Urothelium cell line (cell line): ENCODE results near the gene NRF1.
"Not testable (repeated sequence)": the region's sequence is repeated elsewhere in the genome, so short reads cannot be mapped to it uniquely, and the experiment has no call there.

Source experiments
- DNase-seq: peaks from one replicate; pipeline ENCODE4 v3.0.0; 2011; ENCODE audit warnings: low spot score, mixed read lengths
- FAIRE-seq: peaks from 2 replicates; lab custom pipeline; 2011; peaks lifted over from hg19 to GRCh38; lab: Jason Lieb, UNC

NRF1 gene

DNA sequence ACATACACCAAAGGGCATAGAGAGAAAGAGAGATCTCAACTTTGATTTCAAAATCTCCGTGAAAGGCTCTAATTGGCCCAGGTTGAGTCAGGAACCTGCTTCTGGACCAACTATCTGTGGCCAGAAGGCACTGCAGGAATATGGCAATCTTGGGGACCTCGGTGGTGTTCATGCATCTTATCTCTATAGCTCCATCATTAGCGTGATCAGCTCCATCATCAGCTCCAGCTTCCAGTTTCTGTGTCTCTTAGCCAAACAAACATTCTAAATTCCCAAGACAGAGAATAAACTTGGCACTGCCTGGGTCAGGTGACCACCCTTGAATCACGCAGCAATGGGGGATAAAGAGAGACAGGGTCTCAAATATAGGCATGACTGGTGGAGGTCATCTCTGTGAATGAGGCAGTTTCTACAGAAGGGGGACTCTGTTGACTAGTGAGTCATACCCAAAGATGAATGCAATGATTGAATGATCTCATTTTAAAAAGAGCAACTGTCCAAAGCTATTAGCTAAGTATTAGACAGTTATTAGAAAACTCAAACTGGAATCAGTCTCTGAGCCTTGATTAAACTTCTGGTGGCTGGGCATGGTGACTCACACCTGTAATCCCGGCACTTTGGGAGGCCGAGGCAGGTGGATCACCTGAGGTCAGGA lies 5.4 kb upstream of the NRF1 start:
- FAIRE-seq (no peak), DNase-seq (no peak)

DNA sequence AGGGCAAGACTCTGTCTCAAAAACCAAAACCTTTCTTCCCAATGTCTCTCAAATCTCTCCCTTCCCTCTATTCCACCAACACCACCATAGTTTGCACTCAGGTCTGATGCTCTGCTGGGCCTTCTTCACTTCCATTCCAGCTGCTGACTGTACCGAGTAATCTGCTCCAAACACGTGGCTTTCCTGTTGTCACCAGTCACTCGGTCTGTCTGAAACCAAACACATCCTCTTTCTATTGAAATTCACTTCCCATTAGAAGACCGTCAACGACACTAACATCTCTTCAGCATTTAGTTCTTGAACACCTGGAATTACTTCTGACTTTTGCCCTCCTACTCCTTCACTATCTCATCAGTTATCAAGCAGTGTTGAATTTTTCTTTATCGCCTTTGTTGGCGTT lies 4.7 kb upstream of the NRF1 start:
- DNase-seq (no peak), FAIRE-seq (no peak)

- peak; percentile 20 for DNase-seq
- no peak for FAIRE-seq
These were observed 3.9 kb upstream of the NRF1 start for GRCh38 chr7:129607471-129608120.

DNA sequence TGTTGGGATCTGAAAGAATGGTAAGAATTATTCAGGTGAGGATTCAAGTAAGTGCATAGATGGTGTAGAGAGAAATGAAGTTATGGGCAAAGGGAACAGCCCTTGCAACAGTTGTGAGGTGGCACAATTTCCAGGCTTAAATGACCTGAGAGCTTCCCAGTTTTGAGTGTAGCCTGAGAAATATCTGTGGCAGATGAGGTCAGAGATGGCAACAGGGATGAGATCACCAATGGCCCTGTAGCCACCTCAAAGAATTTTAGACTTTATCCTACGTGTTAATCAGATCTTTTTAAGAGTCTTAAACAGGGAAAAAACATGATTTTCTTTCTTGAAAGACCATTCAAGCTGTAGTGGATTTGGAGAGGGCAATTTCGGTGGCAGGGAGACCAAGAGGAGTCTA lies 1.9 kb upstream of the NRF1 start:
- no peak for DNase-seq

DNA sequence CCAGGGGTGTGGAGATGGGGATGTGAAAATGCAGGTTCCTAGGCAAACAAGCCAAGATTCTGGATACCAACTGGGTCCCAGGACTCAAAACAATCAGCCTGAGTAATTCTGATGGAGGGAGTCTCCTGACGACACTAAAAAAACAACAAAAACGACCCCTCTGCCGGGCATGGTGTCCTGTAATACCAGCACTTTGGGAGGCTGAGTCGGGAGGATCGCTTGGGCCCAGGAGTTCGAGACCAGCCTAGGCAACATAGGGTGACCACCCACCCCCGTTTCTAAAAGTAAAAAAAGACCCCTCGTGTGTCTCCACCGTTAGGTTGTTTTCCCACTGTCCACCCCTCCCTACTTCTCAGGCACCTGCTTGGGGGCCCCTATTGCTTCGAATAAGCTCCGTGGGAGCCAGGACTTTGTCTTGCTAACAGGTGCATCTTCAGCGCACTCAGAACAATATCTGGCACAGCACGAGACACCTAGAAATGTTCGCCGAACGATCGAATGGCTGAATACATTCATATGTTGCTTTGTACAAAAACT lies 743 bp upstream of the NRF1 start:
- DNase-seq: no peak
- no peak for FAIRE-seq

More for the DNA sequence above, 1.9 kb upstream of the NRF1 start:
- no peak for FAIRE-seq

DNA sequence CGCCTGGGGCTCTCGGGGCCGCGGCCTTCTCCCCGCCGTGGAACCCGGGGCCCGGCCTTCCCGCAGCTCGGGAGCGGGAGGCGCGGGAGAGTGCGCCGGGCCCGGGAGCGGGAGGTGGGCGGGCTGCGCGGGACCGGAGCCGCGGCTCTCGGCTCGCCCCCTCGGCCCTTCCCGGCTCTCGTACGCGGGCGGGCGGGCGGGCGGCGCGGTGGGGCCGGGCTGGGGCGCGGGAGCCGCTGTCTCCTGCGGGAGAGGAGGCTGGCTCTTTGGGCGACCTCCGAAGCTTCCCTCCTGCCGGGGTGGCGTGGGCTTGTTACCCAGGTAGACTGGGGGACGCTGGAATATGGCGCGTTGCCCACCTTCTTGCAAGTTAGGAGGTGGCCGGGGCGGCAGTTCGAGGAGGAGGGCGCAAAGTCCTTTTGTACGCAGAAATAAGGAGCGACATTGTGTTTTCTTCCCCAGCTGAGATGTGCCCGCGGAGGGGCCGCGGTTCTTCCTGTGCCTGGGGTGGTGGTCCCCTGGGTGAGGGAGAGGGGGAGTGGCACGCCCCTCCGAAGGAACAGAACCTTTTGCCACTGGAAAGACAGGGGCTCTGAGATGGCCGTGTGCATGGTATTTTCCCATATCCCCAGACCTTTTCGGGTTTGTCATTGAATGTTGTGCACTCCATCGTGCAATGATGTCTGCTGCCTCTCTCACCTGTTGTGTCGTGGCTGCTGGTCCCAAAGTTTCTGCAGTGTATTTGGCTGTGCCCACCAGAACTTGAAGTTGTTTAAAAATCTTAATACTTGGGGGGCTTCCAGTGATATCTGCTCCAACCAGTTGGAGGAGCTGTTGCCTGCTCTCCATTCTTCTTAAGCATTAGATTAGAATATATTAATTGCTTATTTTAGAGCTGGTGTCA lies 844 bp downstream of the NRF1 start:
- no peak for FAIRE-seq

DNA sequence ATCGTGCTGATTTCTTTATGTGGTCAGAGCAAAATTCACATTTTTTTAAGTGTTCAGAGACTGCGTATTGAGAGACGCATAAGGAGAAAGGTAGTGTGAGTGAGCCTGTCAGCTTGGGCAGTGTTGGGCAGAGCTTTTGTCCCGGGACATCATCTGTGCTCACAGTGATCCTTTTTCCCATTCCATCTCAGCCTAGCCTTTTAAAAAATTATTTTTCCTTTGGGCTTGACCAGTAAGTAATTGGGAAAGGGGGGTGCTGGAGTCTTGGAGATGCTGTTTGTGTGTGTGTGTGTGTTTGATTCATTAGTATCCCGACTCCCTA lies 1.5 kb downstream of the NRF1 start:
- FAIRE-seq (no peak), DNase-seq (no peak)

More for the DNA sequence above, 844 bp downstream of the NRF1 start:
- peak; percentile 9 for DNase-seq

DNA sequence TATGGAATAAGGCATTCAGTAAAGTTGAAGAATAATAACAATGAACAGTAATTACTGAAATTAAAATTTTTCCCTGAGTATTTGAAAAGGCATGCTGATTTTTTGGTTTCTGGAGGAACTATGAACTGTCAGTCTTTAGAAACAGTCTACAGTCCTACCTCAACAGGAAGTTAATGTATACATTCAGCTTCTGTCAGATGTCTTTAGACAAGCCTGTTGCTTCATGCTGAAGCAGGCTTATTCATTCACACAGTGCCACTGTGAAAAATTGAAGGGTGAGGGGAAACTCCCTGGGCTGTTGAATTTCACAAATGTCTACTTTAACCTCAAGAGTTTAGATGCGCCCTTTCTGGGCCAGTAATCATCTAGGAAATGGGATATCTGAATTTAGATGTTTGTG lies 3.5 kb downstream of the NRF1 start:
- FAIRE-seq: no peak
- no peak for DNase-seq

- no peak for DNase-seq
- FAIRE-seq: no peak
These were observed 5.0 kb downstream of the NRF1 start for GRCh38 chr7:129616530-129616929.

GRCh38 chr7:129617178-129617577 lies 5.7 kb downstream of the NRF1 start:
- DNase-seq (no peak), FAIRE-seq (no peak)

GRCh38 chr7:129617652-129618051 lies 6.1 kb downstream of the NRF1 start:
- no peak for DNase-seq
- no peak for FAIRE-seq

DNA sequence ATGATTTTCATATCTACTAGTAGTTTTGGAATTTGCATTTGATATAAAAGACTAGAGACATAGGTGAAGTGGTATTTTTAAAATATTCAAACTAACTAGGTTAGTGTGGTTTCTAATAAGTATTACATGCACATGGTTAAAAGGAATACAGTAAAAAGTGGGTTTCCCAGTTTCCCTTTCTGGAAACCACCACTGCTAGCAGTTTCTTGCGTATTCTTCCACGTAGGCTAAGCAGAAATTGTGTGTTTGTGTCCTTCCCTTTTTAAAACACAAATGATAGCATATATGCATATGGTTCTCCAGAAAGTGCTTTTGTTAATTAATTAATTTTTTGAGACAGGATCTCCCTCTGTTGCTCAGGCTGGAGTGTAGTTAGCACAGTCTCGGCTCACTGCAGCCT lies 15.4 kb downstream of the NRF1 start:
- DNase-seq (no peak), FAIRE-seq (no peak)

- FAIRE-seq (no peak), DNase-seq (no peak)
These were observed 18.8 kb downstream of the NRF1 start for GRCh38 chr7:129630341-129630740.

DNA sequence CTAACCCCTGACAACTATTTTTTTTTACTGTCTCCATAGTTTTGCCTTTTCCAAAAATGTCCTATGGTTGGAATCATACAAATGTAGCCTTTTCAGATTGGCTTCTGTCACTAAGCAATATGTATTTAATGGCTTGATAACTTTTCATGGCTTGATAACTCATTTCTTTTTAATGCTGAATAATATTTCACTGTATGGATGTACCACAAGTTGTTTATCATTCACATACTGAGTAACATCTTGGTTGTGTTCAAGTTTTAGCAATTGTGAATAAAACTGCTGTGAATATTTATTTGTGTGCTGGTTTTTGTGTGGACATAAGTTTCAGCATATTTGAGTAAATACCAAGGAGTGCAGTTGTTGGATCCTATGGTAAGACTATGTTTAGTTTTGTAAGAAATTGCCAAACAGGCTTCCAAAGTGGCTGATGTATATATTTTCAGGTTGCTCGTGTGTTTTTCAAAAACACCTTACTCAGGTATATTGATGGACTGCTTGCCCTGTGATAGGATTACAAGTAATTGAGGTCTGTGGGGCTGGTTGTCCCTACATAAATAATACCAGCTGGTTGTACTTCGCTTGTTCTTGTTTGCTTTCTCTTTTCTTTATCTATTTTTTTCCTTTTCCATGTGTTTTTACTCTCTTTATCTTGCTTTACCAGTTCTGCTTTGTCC lies 23.0 kb downstream of the NRF1 start:
- DNase-seq (no peak), FAIRE-seq (no peak)

DNA sequence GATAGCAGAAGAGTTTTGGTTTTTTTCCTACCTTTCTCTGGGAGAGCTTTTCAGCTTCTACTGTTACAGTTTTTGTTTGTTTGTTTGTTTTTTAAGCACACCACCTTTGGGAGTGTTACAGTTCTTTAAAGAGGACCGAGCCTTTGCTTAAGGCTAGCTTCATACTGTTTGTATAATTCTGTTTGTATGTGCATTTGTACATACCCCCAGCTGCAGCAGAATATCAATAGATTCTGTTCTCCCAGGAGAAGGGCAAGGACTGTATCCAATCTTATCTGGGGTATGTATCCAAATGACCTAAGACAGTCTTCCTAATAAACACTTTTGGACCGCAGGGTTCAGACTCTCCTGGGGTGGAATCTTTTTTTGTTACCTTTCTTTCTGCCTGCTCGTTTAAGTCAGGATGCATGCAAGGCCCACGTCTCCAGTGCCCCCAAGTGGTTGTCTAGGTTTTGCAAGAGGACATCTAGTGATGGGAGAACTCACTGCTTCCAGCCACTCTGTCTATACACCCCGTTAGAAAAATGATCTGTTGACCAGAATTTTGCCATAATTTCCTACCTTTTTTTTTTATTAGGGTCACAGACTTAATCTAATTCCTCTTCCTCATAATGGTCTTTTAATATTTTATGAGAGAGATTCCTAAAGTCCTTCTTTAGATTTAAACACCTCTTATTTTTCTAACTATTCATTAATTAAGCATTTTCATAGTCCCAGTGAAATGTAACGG lies 23.9 kb downstream of the NRF1 start:
- FAIRE-seq (no peak), DNase-seq (peak; percentile 56)

- not testable (repeated sequence) for FAIRE-seq
These were observed 24.6 kb downstream of the NRF1 start for GRCh38 chr7:129636030-129636550.

GRCh38 chr7:129636641-129637040 lies 25.1 kb downstream of the NRF1 start:
- FAIRE-seq (no peak), DNase-seq (no peak)

More at GRCh38 chr7:129636030-129636550, 24.6 kb downstream of the NRF1 start:
- DNase-seq: not testable (repeated sequence)

DNA sequence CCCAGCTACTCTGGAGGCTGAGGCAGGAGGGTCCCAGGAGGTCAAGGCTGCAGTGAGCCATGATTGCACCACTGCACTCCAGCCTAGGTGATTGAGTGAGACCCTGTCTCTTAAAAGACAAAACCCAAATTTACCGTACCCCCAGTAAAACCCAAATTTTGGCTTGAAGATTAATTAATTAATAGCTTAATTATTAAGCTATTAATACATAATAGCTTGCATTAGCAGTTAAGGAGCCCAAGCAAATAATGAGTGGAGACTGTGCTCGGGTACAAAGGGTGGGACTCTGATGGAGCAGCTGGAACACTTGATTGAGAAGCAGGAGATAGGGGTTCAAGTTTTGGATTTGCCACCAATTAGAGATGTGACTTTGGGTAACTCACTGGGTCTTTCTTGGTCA lies 28.9 kb downstream of the NRF1 start:
- no peak for FAIRE-seq
- DNase-seq: no peak

DNA sequence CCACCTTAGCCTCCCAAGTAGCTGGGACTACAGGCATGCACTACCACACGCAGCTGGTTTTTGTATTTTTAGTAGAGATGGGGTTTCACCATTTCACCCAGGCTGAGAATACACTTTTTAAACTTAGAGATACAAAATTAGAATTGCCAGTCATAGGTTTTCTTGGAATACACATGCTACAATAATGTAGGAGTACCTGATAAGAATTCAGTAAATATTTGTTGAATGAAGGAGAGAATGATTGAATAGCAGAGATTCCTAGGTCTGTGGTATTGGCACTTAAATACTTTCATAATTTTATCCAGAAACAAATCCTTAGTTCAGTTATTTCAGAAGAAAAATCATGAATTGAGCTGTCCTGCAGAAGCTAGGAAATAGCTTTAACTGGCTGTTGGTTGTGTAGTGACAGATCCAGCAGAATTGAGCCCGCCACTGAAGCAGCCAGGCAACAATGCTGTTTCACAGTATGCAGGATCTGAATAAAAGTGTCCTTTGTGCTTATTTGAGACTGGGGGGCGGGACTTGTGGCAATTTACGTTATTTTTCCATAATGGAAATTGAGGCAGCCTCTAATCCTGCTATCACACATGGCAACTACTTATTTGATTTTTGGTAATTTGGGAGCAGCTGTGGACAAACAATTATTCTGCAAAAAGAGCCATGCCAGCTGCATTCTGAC lies 31.5 kb downstream of the NRF1 start:
- DNase-seq: no peak
- no peak for FAIRE-seq
